GM08714 (cell line): Measurements from ENCODE around the gene TLN1.

Source experiments
- H3K4me3 ChIP-seq: fragments of 200-500 bp; sonication (Bioruptor generic); 2 replicates; pipeline ENCODE4 v1.5.1; 2014; ENCODE audit warnings: mild to moderate bottlenecking, low read length, inconsistent platforms
- ZNF274 ChIP-seq: IDR thresholded peaks from 2 replicates; pipeline ENCODE4 v1.6.1; 2012; ENCODE audit warnings: mild to moderate bottlenecking, low read depth, low read length

TLN1 gene

DNA sequence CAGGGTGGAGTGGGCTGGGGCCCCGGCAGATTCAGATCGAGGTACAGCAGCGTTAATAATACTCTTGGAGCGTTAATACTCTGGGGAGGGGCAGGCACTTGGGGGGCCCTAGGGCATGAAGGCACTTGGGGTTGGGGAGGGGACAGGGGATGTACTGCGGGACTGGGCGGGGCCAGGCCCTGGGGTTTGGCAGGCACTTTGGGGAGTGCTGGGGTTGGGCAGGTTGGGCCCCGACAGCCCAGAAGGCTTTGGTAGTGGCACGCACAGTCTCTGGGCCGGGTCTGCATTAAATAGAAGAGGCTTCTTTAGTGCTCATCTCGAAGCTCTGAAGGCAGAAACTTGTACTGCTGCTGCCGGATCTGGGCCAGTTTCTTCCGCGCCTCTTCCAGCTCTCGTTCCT lies 34.5 kb downstream of the TLN1 start:
- TF ChIP-seq ZNF274 = no peak
- H3K4me3 ChIP-seq = no peak overlapping the region

DNA sequence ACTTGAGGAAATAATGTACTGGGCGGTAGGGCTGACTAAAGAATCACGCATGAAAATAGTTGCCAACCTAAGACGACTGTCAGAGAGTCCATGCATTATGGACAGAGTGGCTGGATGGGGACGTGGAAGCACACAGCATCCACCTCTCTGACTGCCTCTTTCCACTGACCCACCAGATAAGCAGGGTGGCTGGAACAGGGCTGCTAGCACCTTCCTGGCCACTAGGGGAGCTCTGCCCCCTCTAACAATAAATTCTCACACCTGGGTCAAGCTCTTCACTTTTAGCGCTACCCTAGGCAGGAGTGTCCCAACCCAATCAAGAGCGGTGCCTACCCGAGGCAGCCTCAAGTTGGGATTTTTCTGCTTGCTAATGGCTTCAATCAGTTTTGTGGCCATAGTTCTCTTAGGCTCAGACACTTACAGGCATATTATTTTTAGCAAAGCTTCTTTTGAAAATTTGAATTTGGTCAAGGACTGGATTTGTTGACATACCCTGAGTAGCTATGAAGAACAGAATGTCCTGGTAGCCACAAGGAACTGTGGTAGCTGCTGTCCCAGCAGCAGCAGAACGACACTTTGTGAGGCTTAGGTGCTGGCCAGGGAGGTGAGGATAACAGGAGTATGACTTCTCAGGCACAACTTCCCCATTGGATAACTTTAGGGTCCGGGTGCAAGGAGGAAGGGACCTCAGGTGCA lies 35.3 kb downstream of the TLN1 start:
- TF ChIP-seq ZNF274 = no peak

DNA sequence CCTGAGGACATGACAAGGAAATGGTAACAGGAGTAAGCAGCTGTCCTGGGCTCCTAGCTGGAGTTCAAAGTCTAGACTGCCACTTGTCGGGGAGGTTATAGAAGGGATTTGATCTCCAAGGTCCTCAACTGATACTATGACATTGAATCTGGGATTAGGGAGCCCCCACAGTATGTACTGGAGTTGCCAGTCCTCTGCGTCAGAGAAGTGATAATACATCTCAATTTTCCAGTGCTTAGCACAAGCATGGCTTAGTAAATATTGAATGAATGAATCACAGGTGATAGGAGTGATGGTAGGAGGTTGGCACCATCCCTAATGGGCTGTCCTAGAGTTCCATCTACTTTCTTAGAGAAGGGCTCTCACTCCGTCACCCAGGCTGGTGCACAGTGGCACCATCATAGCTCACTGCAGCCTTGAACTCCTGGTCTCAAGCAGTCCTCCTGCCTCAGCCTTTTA lies 36.0 kb downstream of the TLN1 start:
- no peak overlapping the region for H3K4me3 ChIP-seq
- TF ChIP-seq ZNF274 = no peak

More for the DNA sequence above, 35.3 kb downstream of the TLN1 start:
- H3K4me3 ChIP-seq = no peak overlapping the region

DNA sequence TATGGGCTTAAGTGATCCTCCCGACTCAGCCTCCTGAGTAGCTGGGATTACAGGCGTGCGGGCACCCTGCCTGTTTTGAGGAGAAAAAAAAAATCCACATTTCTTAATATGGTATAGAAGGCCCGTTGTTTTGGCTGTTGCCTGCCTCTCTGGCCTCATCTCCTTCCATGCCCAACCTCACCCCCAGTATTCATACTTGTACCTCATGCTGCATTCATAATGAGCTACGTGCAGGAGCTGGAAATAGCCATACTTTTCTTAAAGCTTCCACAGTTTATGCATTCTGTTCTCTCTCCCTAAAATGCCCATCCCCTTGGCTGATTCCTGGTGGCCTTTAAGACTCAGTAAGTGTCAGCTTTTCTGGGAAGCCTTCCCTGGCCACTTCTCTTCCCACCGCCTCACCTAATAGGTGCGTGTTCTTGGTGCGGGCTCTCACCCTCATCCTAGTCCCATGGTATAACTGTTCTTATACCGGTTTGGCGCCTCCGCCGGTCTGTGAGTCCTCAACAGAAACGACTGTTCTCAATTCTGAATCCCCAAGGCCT lies 40.2 kb downstream of the TLN1 start:
- TF ChIP-seq ZNF274 = no peak
- H3K4me3 ChIP-seq = no peak overlapping the region

DNA sequence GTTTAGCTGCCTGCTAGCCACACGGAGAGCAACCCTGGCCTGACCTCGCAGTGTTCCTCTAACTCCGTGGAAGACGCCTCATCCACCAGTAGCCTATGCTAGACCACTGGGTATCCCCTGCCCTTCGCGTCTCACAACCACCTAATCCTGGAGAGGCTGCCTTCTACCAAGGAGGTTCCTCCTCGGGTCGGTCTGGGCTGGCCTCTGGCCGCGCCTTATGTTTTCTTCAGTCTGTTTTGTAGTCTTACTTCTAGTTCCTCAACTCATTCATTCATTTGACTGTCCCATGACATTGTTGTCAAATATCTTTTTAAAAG lies 40.7 kb downstream of the TLN1 start:
- TF ChIP-seq ZNF274 = no peak

DNA sequence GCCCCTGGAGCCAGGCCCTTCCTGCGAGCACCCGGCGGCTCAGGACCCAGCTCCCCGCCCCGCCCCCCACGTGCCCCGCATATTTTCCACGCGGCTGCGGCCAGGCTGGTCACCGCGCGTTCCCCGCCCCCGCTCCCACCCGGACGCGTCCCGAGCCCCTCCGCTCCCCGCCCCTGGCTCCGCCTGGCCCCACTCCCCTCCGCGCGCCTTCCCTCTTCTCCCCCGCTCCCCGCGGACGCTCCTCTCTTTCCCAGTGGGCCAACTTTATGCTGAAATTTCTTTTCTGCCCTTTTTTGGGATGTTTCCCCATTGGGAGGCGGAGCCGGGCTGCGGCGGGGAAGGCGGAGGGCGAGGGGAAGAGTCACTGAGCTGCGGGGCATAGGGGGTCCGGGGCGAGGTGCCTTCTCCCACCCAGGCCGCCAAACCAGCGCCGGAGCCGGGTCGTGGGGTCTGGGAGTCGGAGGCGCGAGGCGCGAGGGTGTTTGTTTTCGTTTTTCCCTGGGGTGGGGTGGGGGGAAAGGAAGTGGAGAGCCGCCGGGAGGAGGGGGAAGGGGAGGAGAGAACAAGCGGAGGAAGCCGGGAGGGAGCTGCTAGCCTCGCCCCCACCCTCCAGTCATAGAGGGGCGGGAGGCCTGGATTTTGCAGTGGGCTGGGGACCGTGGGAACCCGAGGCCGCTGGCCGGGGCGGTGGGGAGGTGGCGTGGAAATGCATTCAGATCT lies 41.2 kb downstream of the TLN1 start:
- no peak for TF ChIP-seq ZNF274
- H3K4me3 ChIP-seq = peak overlapping the region; percentile 74

More for the DNA sequence above, 40.7 kb downstream of the TLN1 start:
- peak overlapping the region; percentile 74; the same call in 1 of the 2 replicates for H3K4me3 ChIP-seq

DNA sequence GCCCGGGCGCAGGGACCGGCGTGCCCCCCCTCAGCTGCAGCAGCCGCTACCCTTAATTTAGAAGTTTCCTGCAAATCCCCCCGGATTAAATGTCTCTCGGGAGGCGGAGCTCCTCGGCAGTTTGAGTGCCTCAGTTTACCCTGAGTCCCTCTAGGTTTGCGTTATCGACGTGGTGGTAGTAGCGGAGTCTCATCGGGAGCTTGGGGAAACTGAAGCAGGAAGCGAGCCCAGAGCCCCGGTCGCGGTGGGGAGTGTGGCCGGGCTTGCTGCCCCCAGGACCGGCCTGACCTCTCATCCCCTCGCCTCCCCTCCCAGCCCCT lies 41.7 kb downstream of the TLN1 start:
- TF ChIP-seq ZNF274 = no peak
- H3K4me3 ChIP-seq = peak overlapping the region; percentile 74

DNA sequence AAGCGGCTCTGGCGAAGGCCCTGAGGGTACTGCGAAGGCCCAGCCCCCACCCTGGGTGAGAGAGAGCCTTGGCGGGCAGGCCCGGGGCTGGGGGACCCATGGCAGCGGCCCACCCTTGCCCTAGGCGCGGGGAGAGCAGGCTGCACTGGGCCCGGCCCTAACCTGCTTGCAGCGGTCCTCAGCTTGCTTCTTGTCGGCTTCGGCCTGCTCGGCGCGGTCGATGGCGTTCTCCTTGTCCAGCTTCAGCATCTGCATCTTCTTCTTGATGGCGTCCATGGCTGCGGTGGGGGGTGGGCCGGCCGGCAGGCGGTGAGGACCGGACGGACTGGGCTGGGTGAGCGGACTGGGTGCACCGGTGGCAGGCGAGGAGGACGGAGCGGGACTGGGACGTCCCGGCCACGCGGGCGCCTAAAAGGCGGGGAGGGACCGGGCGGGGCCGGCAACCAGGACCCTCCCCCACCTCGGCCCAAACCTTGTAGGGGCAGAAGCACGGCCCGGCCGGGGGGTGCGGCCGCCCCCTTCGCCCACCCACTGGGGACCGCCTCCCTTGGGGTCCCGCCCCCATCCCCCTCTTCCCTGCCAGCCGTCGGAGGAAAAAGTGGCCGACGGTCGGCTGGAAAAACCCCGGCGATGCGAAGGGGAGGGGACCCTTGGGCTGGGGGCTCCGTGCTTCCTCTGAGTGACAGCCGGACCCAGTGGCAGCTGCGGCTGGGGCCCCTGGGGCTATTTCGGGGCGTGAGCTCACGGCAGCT lies 42.3 kb downstream of the TLN1 start, which contains the start of gene TPM2:
Gene TPM2, minus strand, starts transcription at position 384 of the 752 bp plus-strand sequence. Its CDS starts 108 bp downstream, at position 276.
- no peak for TF ChIP-seq ZNF274
- peak within 1 kb of the TSS; percentile 74 for H3K4me3 ChIP-seq

DNA sequence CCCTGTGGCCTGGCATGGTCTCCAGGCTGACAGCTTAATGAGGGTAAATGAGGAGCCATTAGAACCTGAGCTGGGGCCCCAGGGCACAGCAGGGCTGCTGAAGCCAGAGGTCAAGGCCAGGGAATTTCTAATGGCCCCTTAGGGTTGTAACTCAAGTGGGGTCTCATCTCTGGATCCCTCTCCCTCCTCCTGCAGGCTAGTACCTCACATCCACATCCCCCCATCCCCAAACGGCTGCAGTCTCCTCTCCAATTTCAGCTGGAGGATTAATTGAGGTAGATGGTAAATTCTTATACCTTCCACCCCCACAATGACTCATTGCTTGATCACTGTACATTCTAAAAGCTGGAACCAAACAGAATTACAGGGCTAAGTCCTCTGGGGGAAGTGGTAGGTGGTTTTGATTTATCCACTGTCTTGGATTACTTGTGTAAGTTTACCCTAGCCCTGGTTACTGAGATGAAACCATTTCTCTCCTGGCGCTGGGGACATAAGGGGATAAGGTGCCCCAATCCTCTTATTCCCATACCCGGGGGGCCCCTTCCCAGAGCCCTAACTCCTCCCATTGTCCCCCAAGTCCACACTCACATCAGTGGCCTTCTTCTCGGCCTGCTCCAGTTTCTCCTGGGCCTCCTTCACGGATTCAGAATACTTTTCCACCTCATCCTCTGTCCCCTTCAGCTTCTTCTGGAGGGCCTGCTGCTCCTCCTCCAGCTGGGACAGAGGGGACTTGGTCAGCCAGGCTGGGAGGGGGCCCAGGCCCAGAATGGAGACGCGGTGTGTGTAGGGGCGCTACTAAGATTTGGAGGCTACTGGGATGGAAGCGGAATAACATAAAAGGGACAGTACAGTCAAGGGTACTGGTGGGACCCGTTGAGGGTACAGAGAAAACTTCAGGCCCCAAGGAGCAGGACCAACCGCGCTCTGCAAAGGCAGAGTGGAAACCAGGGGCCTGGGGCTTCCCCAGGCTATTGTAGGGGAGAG lies 43.1 kb downstream of the TLN1 start:
- no peak overlapping the region for H3K4me3 ChIP-seq
- TF ChIP-seq ZNF274 = no peak

DNA sequence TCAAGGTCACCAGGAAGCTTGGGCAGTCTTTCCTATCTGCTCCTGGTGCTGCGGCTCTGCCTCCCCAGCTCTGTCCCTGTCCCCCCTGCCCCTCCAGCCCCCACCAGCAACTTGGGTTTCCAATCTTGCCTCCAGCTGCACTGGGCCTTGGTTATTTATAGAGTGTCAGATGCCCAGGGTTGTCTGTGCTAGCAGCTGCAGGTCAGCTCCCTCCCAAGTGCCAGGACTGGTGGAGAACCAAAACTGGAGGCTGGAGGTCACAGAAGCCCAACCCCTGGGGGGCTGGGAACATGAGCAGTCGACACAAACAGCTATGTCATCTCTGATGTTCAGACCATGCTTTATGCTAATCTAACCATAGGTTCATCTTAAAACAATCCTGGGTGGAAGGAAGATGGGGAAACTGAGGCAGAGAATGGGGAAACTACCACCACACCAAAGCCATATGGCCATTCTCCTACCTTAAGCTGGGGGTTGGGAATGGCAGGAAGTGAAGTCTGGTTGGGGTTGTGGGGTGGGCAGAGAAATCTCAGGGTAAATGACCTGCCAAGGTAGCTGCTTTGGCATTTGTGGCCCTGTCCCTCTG lies 43.9 kb downstream of the TLN1 start:
- H3K4me3 ChIP-seq = no peak overlapping the region
- TF ChIP-seq ZNF274 = no peak

DNA sequence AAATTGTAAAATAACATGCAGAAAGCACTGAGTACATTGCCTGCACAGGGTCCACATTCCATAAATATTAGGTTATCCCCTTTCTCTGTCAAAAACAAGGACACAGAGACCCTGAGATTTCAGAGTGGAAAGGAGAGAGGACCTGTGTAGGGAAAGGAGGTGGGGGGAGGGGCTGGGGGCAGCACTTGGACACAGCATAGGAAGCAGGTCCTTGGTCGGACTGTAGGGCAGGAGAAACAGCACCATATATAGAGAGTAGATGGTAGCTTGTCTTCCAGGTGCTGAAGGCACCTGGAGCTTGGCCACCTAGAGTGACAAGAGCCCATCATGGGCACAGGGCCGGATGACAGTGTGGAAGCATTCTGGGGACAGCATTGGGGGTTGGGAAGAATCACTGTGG lies 44.7 kb downstream of the TLN1 start:
- H3K4me3 ChIP-seq = no peak overlapping the region
- no peak for TF ChIP-seq ZNF274

DNA sequence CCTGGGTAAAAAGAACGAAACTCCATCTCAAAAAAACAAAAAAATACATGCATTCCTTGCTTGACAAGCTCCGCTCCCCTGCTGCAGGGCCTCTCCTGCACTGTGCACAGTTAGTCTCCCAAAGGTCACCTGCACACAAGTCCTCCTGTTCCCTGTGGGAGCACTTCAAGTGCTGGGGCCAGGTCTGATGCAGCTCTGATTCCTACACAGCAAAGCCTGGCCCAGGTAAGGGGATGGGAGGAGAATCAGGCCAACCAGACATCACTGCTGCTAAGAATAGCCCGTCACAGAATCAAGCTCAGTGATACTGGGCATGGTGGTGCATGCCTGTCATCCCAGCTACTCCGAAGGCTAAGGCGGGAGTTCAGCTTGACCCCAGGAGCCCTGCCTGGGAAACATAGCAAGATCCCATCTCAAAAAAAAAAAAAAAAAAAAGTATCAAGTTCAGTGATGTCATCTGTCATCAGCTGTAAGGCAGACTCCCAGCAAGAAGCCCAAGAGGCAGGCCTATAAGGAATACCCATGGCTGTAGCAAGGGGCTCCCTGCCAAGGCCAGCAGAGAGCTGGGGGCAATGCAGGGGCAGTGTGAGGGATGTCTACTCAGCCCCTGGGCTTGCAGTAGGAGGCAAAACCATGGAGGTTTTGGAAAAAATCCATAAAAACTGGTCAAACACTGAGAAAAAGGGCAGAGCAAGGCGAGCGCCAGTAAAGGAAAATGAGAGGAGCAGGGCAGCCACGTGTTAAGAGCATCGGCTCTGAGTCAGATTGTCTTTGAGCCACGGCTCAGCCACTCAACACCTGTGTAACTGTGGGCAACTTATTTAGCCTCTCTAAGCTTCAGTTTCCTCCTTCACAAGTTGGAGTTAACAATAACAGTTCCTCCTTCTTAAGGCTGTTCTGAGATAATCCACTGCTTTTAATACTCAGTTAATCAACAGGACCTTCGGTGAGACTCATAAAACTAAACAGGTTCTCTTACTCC lies 45.5 kb downstream of the TLN1 start:
- TF ChIP-seq ZNF274 = no peak
- no peak overlapping the region for H3K4me3 ChIP-seq
